Stimulated activated CD4-positive, alpha-beta T cell treated with anti-CD3 and anti-CD28 coated beads, Interleukin-2, amount 100 ng/mL, for 48 hours (primary cell): ENCODE data around the gene LGMN.

ENCODE experiments used
- DNase-seq, 2 donors: peaks; one replicate each; pipeline ENCODE4 v3.0.0-alpha.2; 2020

LGMN gene

GRCh38 chr14:92670643-92671366, 77.6 kb downstream of the LGMN start:
- no peak for DNase-seq

- DNase-seq, result no peak
Observed at GRCh38 chr14:92670160-92670559, 78.3 kb downstream of the LGMN start.

DNA sequence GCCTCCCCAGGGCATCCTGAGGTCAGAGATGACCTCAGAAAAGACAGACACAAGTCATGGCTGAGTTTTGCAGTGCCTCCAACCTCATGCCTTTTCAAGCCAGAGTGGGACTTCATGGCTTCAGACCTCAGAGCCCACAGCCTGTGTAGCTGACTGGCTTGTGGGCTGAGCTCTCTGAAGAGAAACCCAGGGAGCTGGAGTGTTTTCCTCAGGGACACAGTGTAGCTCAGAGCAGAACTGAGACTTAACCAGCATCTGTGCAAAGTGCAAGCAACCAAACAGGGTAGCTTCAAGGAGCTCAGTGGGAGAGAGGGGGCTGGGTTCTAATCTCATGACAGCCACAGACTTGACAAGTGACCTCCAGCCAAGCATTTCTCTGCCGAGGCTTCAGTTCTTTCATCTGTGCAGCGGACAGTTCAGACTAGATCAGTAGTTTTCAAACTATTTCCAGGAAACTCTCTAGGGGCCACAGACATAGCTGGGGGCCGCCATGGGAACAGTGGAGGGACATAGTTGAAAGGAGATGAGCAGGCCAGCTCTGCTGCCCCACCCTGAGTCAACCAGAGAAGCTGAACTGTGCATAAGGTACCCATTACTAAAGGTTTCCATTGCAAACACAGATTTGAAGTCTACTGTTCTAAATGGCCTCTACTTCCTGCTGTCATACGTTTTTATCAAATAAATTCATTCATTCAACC, 80.0 kb downstream of the LGMN start:
- DNase-seq, result no peak

DNA sequence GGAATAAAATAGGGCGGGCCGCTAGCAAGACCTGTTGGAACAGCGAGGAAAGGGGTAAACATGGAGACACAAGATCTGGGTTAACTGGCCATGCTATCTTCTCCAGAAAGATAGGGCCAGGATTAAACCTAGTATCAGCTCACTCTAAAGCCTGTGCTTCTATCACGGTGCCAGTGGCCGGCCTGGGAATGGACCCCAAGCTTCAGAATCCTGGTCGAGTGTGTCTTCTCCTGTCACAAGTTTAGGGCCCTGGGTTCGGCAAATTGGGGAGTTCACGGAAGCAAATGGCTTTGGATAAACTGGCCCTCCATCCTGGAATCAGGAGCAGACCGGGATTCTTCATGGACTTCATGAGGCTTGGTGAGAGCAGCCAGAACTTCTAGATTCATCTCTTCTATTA, 82.2 kb downstream of the LGMN start:
- DNase-seq, result no peak

DNA sequence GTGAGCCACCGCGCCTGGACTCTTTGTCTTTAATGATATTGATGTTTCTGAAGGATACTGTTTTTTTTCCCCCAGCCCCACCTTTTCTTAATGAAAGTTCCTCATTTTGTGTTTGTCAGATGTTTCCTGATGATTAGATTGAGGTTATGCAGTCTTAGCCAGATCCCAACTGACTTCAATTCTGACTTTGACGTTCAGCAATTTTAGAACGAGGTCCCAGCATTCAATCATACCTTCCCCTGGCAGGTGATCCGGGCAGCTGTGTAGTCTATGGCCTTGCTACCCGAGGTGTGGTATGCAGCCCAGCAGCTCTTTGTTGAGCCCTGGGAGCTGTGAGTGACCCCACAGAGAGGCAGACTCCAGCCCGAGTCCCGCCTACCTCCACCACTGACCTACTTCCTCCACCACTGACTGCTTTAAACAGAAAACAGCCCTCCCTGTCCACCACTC, 82.7 kb downstream of the LGMN start:
- DNase-seq, result no peak

GRCh38 chr14:92663049-92663448, 85.4 kb downstream of the LGMN start:
- no peak for DNase-seq

DNA sequence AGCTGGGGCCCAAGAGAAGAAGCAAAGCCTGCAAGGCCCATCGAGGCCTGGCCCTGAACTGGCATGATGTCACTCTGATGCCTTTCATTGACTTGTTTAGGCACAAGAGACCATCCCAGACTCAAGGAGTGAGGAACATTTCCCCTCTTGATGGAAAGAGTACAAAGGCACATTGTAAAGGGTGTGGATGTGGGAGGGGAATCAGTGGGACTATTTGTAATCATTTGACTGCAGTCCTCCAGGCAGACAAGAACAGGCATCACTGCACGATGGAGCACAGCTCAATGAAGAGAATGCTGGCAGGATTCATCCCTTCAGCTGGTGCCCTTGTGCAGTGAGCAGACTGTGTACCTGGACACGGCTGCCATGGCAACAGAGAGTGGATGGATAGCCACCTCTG, 87.9 kb downstream of the LGMN start:
- DNase-seq, result no peak

DNA sequence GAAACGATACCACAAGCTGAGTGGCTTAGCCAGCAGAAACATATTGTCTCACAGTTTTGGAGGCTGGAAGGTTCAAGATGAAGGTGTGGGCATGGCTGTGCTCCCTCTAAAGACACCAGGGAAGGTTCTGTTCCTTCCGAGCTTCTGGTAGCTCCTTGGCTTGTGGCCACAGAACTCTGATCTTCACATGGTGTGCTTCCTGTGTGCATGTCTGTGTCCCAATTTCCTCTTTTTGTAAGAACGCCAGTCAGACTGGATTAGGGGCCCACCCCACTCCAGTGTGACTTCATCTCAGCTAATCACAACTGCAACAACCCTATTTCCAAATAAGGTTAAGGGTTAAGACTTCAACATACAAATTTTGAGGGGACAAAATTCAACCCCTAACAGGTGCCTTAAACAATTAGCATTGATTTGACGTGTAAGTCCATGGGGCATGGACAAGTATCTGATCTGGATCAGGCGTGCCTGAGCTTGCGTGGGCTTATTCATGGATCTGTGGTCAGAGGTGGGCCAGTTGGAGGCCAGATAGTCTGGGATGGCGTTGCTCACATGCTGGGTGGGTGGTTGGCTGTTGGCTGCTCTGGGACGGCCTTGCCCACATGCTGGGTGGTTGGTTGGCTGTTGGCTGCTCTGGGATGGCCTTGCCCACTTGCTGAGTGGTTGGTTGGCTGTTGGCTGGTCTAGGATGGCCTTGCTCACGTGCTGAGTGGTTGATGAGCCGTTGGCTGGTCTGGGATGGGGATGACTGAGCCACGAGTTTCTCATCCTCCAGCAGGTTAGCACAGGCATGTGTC, 88.5 kb downstream of the LGMN start:
- no peak for DNase-seq

DNA sequence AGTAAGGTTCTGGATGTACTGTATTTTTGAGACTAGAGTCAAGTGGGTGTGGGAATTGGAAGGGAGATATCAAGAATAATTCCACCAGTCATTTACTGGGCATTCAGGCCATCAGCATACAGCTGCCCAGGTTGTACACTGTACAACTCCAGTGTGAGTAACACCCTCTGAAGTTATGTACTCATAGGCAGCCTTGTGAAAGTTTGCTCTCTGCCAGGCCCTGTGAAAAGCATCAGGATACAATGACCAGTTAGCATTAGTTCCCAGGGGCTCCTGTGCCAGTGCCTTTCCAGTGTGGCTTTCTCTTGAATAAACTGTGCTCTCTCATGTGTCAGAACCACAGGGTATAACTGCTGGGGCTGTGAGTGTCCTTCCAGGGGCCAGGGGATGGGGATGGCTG, 89.7 kb downstream of the LGMN start:
- no peak for DNase-seq

GRCh38 chr14:92658160-92658559, 90.3 kb downstream of the LGMN start:
- DNase-seq, result no peak

DNA sequence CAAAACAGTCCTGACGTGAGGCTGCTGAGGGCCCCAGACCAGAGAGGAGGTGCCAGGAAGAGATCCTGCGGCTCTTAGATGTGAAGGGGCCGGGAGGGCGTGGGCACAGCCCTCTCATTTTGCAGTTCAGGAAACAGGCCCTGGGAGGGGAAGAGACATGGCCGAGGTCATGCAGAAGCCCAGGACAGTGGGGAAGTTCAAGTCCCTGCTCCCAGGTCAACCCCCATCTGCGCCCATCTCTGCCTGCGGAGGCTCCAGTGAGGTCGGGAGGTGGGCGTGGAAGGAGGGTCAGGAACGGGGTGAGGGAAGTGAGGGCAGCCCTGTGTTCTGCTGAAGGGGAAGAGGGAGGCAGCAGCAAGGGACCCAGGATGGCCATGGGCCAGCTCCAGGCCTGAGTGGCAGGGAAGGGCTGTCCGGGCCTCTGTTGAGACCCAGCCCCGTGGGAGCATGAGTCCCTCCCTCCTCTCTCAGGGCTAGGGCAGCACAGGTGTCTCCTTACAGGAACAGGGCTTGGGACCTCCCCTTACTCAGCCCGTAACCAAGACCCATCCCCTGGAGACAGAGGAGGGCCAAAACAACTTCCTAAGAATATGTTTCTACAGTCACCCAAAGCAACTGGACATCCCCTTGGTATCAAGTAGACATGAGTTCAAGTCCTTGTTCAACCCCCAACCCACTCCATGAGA, 90.8 kb downstream of the LGMN start:
- DNase-seq, result no peak

DNA sequence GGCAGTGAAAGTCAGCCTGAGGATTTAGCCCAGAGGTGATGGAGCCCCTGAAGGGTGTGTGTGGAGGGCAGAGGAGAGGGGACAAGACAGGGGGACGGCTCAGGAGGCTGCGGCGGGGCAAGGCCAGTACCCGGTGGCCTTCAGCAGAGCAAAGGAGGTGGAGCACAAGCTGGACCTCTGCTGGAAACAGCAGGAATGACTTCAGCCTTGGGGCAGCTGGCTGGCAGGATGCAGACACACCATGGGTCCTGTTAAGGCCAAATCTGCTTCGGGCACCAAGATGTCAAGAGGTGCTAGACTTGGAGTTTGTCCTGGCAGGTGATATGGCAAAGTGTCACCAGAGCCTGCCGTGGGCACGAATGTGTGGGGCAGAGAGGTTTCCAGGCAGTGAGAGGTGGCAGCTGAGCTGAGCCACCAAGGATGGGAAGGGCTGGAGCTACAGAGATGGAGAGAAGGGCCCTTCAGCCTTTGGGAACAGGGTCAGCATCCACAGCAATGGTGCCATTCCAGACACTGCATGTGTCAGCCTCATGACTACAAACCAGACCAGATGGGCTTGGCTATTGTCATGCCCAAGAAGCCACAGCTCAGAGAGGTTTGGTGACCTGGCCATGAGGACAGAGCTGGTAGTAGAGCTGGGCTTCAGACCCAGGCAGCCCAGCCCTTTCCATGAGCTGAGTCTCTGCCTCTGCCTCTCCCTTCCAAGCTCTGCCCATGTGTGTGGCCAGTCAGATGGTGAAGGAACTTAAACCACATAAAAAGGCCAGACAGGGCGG, 91.9 kb downstream of the LGMN start:
- no peak for DNase-seq

DNA sequence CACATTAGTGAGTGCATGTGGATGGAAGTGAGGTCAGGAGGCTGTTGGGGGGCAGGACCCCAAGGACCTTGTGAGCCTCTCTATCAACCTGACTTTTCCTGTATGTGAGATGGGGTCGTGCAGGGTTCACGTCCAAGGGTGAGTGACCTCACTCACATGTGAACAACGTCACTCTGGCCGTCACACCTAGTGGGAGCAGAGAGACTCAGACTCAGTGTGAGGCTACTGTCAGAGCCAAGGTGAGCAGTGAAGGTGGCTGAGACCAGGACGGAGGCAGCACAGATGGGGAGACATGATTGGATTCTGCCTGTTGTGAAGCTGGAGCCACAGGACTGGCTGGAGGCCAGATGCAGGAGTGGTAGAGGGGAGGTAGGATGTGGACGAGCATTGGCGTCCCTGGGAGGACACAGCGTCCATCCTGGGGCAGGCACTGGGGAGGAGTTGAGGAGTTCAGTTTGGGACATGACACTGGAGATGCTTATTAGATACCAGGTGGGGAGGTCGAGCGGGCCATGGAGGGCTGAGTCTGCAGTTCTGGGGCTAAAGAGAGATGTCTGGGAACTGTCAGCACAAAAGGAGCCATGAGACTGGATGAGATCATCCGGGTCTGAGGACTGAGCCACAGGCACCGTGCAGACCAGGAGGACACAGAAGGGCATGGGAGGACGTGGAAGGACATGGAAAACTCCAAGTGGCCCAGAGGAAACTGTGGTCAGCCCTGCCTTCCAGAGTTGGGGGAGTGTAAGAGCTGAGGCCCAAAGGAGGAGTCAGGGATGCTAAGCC, 92.8 kb downstream of the LGMN start:
- no peak for DNase-seq

DNA sequence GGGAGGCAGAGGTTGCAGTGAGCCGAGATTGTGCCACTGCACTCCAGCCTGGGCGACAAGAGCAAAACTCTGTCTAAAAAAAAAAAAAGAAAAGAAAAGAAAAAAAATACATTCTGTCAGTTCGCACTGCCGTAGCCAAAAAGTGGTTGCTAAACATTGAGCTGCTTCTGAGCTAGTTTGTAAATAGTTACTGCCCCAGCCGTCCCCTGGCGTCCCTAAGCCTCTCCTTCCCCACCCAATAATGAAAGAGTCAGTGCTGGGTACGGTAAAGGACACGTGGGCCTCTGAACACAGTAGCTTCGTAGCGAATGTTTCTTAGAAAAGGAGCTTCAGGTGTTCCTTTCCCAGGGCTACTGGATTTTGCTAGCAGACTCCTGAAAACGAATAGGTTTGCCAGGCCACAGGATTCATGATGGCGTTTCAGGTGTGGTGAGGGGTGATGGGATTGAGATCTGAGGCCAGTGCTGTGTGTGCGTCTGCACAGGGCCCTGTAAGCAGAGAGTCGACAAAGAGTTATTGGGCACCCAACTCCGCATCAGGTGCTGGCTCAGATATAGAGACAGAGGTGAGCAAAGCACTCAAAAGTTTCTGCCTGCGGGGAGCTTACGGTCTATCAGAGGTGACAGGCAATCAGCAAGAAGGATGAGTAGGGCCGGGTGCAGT, 94.1 kb downstream of the LGMN start:
- no peak for DNase-seq
